HEK293 (cell line): ENCODE measurements around the gene ABCB11.

Experiments
- CTCF ChIA-PET: fragments of 350-600 bp; formaldehyde crosslinking; extraction: SDS; loops from one replicate; lab custom pipeline; 2021; ENCODE audit warnings: antibody characterized with exemption; lab: Yijun Ruan, JAX
- POLR2A ChIA-PET: fragments of 300-600 bp; formaldehyde crosslinking; extraction: SDS; loops from one replicate; lab custom pipeline; 2020; ENCODE audit warnings: antibody characterized with exemption, inconsistent platforms; lab: Yijun Ruan, JAX
- H3K27ac ChIP-seq: fragments of 200-500 bp; sonication (Bioruptor generic); 2 replicates; pipeline ENCODE4 v1.5.1; 2014; ENCODE audit warnings: low read depth, low read length, control low read depth, inconsistent platforms; ENCODE audit errors: extremely low read depth
- H3K36me3 ChIP-seq, 2 experiments: fragments of 200-500 bp in 1 of 2; sonication (Bioruptor generic) in 1 of 2; 1 replicate in 1 of 2; 2 replicates in 1 of 2; pipeline ENCODE4 v1.5.1; 2014 to 2017; ENCODE audit warnings: inconsistent platforms in 2 of 2, low read length in 2 of 2; ENCODE audit not compliant: control insufficient read depth in 2 of 2, insufficient read depth in 1 of 2
- H3K4me1 ChIP-seq: fragments of 200-500 bp; sonication (Bioruptor generic); 2 replicates; pipeline ENCODE4 v1.5.1; 2014; ENCODE audit warnings: mild to moderate bottlenecking, low read length, inconsistent platforms; ENCODE audit not compliant: control insufficient read depth, insufficient read depth
- H3K4me3 ChIP-seq: 2 replicates; pipeline ENCODE4 v1.5.1; 2011; ENCODE audit warnings: low read depth, mild to moderate bottlenecking, control low read depth, low read length, moderate library complexity
- H3K9me3 ChIP-seq: fragments of 200-500 bp; sonication (Bioruptor generic); 2 replicates; pipeline ENCODE4 v1.5.1; 2014; ENCODE audit warnings: low read depth, low read length, inconsistent platforms; ENCODE audit not compliant: control insufficient read depth, insufficient read depth
- BCL11A ChIP-seq: fragments of 450-650 bp; formaldehyde crosslinking; IDR thresholded peaks from 2 replicates; pipeline ENCODE4 v1.5.1; 2016; ENCODE audit warnings: low read depth, missing biosample characterization, missing genetic modification characterization
- BCL11B ChIP-seq: fragments of 450-650 bp; formaldehyde crosslinking; IDR thresholded peaks from 2 replicates; pipeline ENCODE4 v1.5.1; 2016; ENCODE audit warnings: low read depth, missing biosample characterization, missing genetic modification characterization
- GLI2 ChIP-seq: fragments of 450-650 bp; formaldehyde crosslinking; IDR thresholded peaks from 2 replicates; pipeline ENCODE4; 2017; ENCODE audit warnings: missing biosample characterization, missing genetic modification characterization, low read depth, borderline replicate concordance
- GLIS1 ChIP-seq: fragments of 450-650 bp; formaldehyde crosslinking; IDR thresholded peaks from 2 replicates; pipeline ENCODE4 v1.5.1; 2016; ENCODE audit warnings: missing biosample characterization, missing genetic modification characterization
- HIC1 ChIP-seq: fragments of 450-650 bp; formaldehyde crosslinking; IDR thresholded peaks from 2 replicates; pipeline ENCODE4 v1.5.1; 2016; ENCODE audit warnings: missing biosample characterization, missing genetic modification characterization
- MYNN ChIP-seq: fragments of 450-650 bp; formaldehyde crosslinking; IDR thresholded peaks from 2 replicates; pipeline ENCODE4 v1.5.1; 2016; ENCODE audit warnings: missing biosample characterization, missing genetic modification characterization, borderline replicate concordance
- OSR2 ChIP-seq: fragments of 450-650 bp; formaldehyde crosslinking; IDR thresholded peaks from 2 replicates; pipeline ENCODE4 v1.5.1; 2016; ENCODE audit warnings: missing biosample characterization, missing genetic modification characterization
- OVOL3 ChIP-seq: fragments of 450-650 bp; formaldehyde crosslinking; IDR thresholded peaks from 2 replicates; pipeline ENCODE4 v1.5.1; 2016; ENCODE audit warnings: missing biosample characterization, missing genetic modification characterization
- PBX3 ChIP-seq: sonication (generic); formaldehyde crosslinking; IDR thresholded peaks from 2 replicates; pipeline ENCODE4 v1.8.1; 2022; ENCODE audit warnings: mild to moderate bottlenecking, moderate library complexity, missing genetic modification reagents
- SCRT1 ChIP-seq: fragments of 450-650 bp; formaldehyde crosslinking; IDR thresholded peaks from 2 replicates; pipeline ENCODE4 v1.5.1; 2016; ENCODE audit warnings: missing biosample characterization, missing genetic modification characterization, borderline replicate concordance
- SP2 ChIP-seq: fragments of 450-650 bp; formaldehyde crosslinking; IDR thresholded peaks from 2 replicates; pipeline ENCODE4 v1.5.1; 2016; ENCODE audit warnings: missing biosample characterization, missing genetic modification characterization
- SP7 ChIP-seq: fragments of 450-650 bp; formaldehyde crosslinking; IDR thresholded peaks from 2 replicates; pipeline ENCODE4 v1.5.1; 2016; ENCODE audit warnings: missing biosample characterization, missing genetic modification characterization
- ZNF121 ChIP-seq: fragments of 450-650 bp; formaldehyde crosslinking; IDR thresholded peaks from 2 replicates; pipeline ENCODE4 v1.5.1; 2016; ENCODE audit warnings: missing biosample characterization, missing genetic modification characterization
- ZNF16 ChIP-seq: fragments of 450-650 bp; formaldehyde crosslinking; IDR thresholded peaks from 2 replicates; pipeline ENCODE4 v1.5.1; 2016; ENCODE audit warnings: low read depth, missing biosample characterization, missing genetic modification characterization
- ZNF169 ChIP-seq: fragments of 450-650 bp; formaldehyde crosslinking; IDR thresholded peaks from 2 replicates; pipeline ENCODE4 v1.5.1; 2016; ENCODE audit warnings: missing biosample characterization, missing genetic modification characterization
- ZNF174 ChIP-seq: fragments of 450-650 bp; formaldehyde crosslinking; IDR thresholded peaks from 2 replicates; pipeline ENCODE4 v1.5.0; 2017; ENCODE audit warnings: missing biosample characterization, mild to moderate bottlenecking, missing genetic modification characterization
- ZNF214 ChIP-seq: fragments of 450-650 bp; formaldehyde crosslinking; IDR thresholded peaks from 2 replicates; pipeline ENCODE4 v1.5.1; 2017; ENCODE audit warnings: missing biosample characterization, mild to moderate bottlenecking, missing genetic modification characterization, borderline replicate concordance
- ZNF221 ChIP-seq: fragments of 450-650 bp; formaldehyde crosslinking; IDR thresholded peaks from 2 replicates; pipeline ENCODE4 v1.5.1; 2017; ENCODE audit warnings: missing biosample characterization, missing genetic modification characterization, borderline replicate concordance
- ZNF248 ChIP-seq: fragments of 450-650 bp; formaldehyde crosslinking; IDR thresholded peaks from 2 replicates; pipeline ENCODE4 v1.5.1; 2017; ENCODE audit warnings: missing biosample characterization, missing genetic modification characterization
- ZNF280D ChIP-seq: fragments of 450-650 bp; formaldehyde crosslinking; IDR thresholded peaks from 2 replicates; pipeline ENCODE4 v1.5.1; 2016; ENCODE audit warnings: missing biosample characterization, missing genetic modification characterization
- ZNF302 ChIP-seq: fragments of 450-650 bp; formaldehyde crosslinking; IDR thresholded peaks from 2 replicates; pipeline ENCODE4 v1.5.1; 2016; ENCODE audit warnings: missing biosample characterization, missing genetic modification characterization, low read depth
- ZNF335 ChIP-seq: fragments of 450-650 bp; formaldehyde crosslinking; conservative IDR thresholded peaks from 2 replicates; pipeline ENCODE4 v1.5.1; 2016; ENCODE audit warnings: missing biosample characterization, missing genetic modification characterization
- ZNF510 ChIP-seq: fragments of 450-650 bp; formaldehyde crosslinking; IDR thresholded peaks from 2 replicates; pipeline ENCODE4 v1.5.1; 2018; ENCODE audit warnings: mild to moderate bottlenecking, missing genetic modification characterization, missing biosample characterization; ENCODE audit not compliant: insufficient replicate concordance
- ZNF513 ChIP-seq: fragments of 450-650 bp; IDR thresholded peaks from 2 replicates; pipeline ENCODE4 v1.5.1; 2018; ENCODE audit warnings: missing biosample characterization, missing genetic modification characterization
- ZNF514 ChIP-seq: fragments of 450-650 bp; formaldehyde crosslinking; IDR thresholded peaks from 2 replicates; pipeline ENCODE4 v1.5.1; 2016; ENCODE audit warnings: missing biosample characterization, missing genetic modification characterization
- ZNF645 ChIP-seq: fragments of 450-650 bp; formaldehyde crosslinking; IDR thresholded peaks from 2 replicates; pipeline ENCODE4; 2016; ENCODE audit warnings: missing biosample characterization, missing genetic modification characterization
- ZNF677 ChIP-seq: fragments of 450-650 bp; IDR thresholded peaks from 2 replicates; pipeline ENCODE4 v1.5.0; 2018; ENCODE audit warnings: missing biosample characterization, mild to moderate bottlenecking, missing genetic modification characterization, moderate library complexity
- ZNF785 ChIP-seq: fragments of 450-650 bp; formaldehyde crosslinking; IDR thresholded peaks from 2 replicates; pipeline ENCODE4 v1.5.1; 2016; ENCODE audit warnings: missing biosample characterization, missing genetic modification characterization

The ABCB11 gene

GRCh38 chr2:169042856-169043255 lies 11.7 kb upstream of the ABCB11 start:
- Histone ChIP-seq H3K4me1 (no peaks in the 10 kb centered on the region), H3K4me3 (no peak overlapping the region), H3K27ac (no peak overlapping the region), H3K9me3 (no peaks in the 10 kb centered on the region), H3K36me3 (no peaks in the 10 kb centered on the region)
- CTCF ChIA-PET: no interaction called here
- no peak for TF ChIP-seq ZNF302
- no peak for TF ChIP-seq ZNF174 (tag by site-specific recombination)
- no peak for TF ChIP-seq MYNN (tag by site-specific recombination)
- TF ChIP-seq GLIS1 (tag by site-specific recombination): no peak
- TF ChIP-seq GLI2 (tag by site-specific recombination): no peak
- TF ChIP-seq ZNF335 (tag by site-specific recombination): no peak
- no peak for TF ChIP-seq ZNF248
- TF ChIP-seq BCL11A (tag by site-specific recombination): no peak
- TF ChIP-seq ZNF169 (tag by site-specific recombination): no peak
- POLR2A ChIA-PET: no interaction called here

- ChIA-PET CTCF (interaction anchor here (0.6 to 0.8 kb wide), 4 partner anchors 69 to 355 kb away, joined by 3 to 5 read pairs (median 3); no protein-coding TSS in a partner anchor), POLR2A (no interaction called here)
- no peak for TF ChIP-seq OVOL3 (tag by site-specific recombination)
- TF ChIP-seq ZNF645 (tag by site-specific recombination): no peak
- no peak for TF ChIP-seq ZNF677 (tag by site-specific recombination)
- TF ChIP-seq ZNF785 (tag by site-specific recombination): no peak
- no peak for TF ChIP-seq ZNF221 (tag by site-specific recombination)
- no peak for TF ChIP-seq OSR2 (tag by site-specific recombination)
- TF ChIP-seq ZNF514 (tag by site-specific recombination): no peak
- no peak for TF ChIP-seq SP2 (tag by site-specific recombination)
- TF ChIP-seq ZNF280D (tag by site-specific recombination): no peak
- no peak for TF ChIP-seq PBX3 (CRISPR knock-in tag)
- TF ChIP-seq SCRT1: no peak
- no peak for TF ChIP-seq ZNF214 (tag by site-specific recombination)
- no peak for TF ChIP-seq HIC1 (tag by site-specific recombination)
- no peak for TF ChIP-seq ZNF510 (tag by site-specific recombination)
- no peak for TF ChIP-seq ZNF121
- TF ChIP-seq ZNF16: no peak
- no peak for TF ChIP-seq SP7
- TF ChIP-seq BCL11B (tag by site-specific recombination): no peak
- TF ChIP-seq ZNF513 (tag by site-specific recombination): no peak
- Histone ChIP-seq H3K4me3 (no peak overlapping the region), H3K9me3 (no peaks in the 10 kb centered on the region), H3K4me1 (no peaks in the 10 kb centered on the region), H3K36me3 (no peaks in the 10 kb centered on the region), H3K27ac (no peak overlapping the region)
These were observed 10.5 kb upstream of the ABCB11 start for GRCh38 chr2:169041594-169041993.
